Neural cell (in vitro differentiated cells): Measurements from ENCODE around the gene ZNF692. TPM values are rescaled to one million over a fixed set of nuclear protein-coding genes. Genes with fewer than 3 reads are reported as not detected.

Experiments
- H2AFZ ChIP-seq: fragments of 200-600, 300-800 bp; sonication (generic), shearing (Covaris generic); 2 replicates; pipeline ENCODE4 v1.6.0; 2014; ENCODE audit warnings: low read depth, mild to moderate bottlenecking, antibody characterized with exemption, low read length, moderate library complexity
- H3F3A ChIP-seq: fragments of 200-600 bp; shearing (Covaris generic); 2 replicates; pipeline ENCODE4 v1.6.1; 2016; ENCODE audit warnings: mild to moderate bottlenecking, moderate library complexity, mixed read lengths, antibody characterized with exemption, low read length; ENCODE audit not compliant: insufficient read depth, poor library complexity, severe bottlenecking
- H3K27ac ChIP-seq: fragments of 200-600, 300-800 bp; sonication (generic), shearing (Covaris generic); 2 replicates; pipeline ENCODE4 v1.5.1; 2014; ENCODE audit warnings: mild to moderate bottlenecking, low read length, moderate library complexity
- H3K27me3 ChIP-seq: fragments of 300-800, 200-600 bp; sonication (generic), shearing (Covaris generic); 2 replicates; pipeline ENCODE4 v1.6.0; 2014; ENCODE audit warnings: mild to moderate bottlenecking, low read depth, low read length, moderate library complexity; ENCODE audit not compliant: insufficient read depth
- H3K36me3 ChIP-seq: fragments of 300-800, 200-600 bp; sonication (generic), shearing (Covaris generic); 2 replicates; pipeline ENCODE4 v1.5.1; 2014; ENCODE audit warnings: mild to moderate bottlenecking, antibody characterized with exemption, low read length, moderate library complexity; ENCODE audit not compliant: insufficient read depth
- H3K4me2 ChIP-seq: fragments of 300-800, 200-600 bp; sonication (generic), shearing (Covaris generic); 2 replicates; pipeline ENCODE4 v1.6.0; 2014; ENCODE audit warnings: mild to moderate bottlenecking, low read length
- H3K4me3 ChIP-seq: fragments of 300-800, 200-600 bp; sonication (generic), shearing (Covaris generic); 2 replicates; pipeline ENCODE4 v1.5.1; 2014; ENCODE audit warnings: mild to moderate bottlenecking, low read length, moderate library complexity
- H3K79me2 ChIP-seq: fragments of 200-600 bp; shearing (Covaris generic); replicated peaks from 2 replicates; pipeline ENCODE4 v1.6.0; 2014; ENCODE audit warnings: mild to moderate bottlenecking, low read length, moderate library complexity; ENCODE audit not compliant: insufficient read depth
- H3K9ac ChIP-seq: fragments of 300-800, 200-600 bp; sonication (generic), shearing (Covaris generic); 2 replicates; pipeline ENCODE4 v1.6.1; 2016; ENCODE audit warnings: mild to moderate bottlenecking, low read length, mixed read lengths
- H3K9me2 ChIP-seq: fragments of 200-600 bp; shearing (Covaris generic); 2 replicates; pipeline ENCODE4 v1.6.1; 2016; ENCODE audit warnings: mild to moderate bottlenecking, low read length, mixed read lengths; ENCODE audit not compliant: insufficient read depth
- H3K9me3 ChIP-seq: fragments of 200-600, 300-800 bp; sonication (generic), shearing (Covaris generic); 2 replicates; pipeline ENCODE4 v1.6.1; 2016; ENCODE audit warnings: mild to moderate bottlenecking, mixed run types, low read length, moderate library complexity, mixed read lengths
- H4K20me1 ChIP-seq: fragments of 200-600 bp; shearing (Covaris generic); 2 replicates; pipeline ENCODE4 v1.6.1; 2016; ENCODE audit warnings: mild to moderate bottlenecking, mixed run types; ENCODE audit not compliant: insufficient read depth
- EP300 ChIP-seq: fragments of 450-650 bp; conservative IDR thresholded peaks from 2 replicates; pipeline ENCODE4 v1.6.1; 2014; ENCODE audit warnings: antibody characterized with exemption, mild to moderate bottlenecking, moderate library complexity; ENCODE audit not compliant: poor library complexity, severe bottlenecking
- EZH2 ChIP-seq: fragments of 200-600, 300-800 bp; shearing (Covaris generic), sonication (generic); IDR thresholded peaks from 2 replicates; pipeline ENCODE4 v1.6.1; 2014; ENCODE audit warnings: antibody characterized with exemption, low read length, borderline replicate concordance, mild to moderate bottlenecking; ENCODE audit not compliant: insufficient read depth, poor library complexity, severe bottlenecking
- MXI1 ChIP-seq: fragments of 450-650 bp; conservative IDR thresholded peaks from 2 replicates; pipeline ENCODE4 v1.6.1; 2014; ENCODE audit warnings: antibody characterized with exemption, mild to moderate bottlenecking; ENCODE audit not compliant: poor library complexity, severe bottlenecking
- POLR2AphosphoS5 ChIP-seq: IDR thresholded peaks from 2 replicates; pipeline ENCODE4 v1.6.1; 2012
- RAD21 ChIP-seq: fragments of 450-650 bp; conservative IDR thresholded peaks from 2 replicates; pipeline ENCODE4 v1.6.1; 2014; ENCODE audit warnings: antibody characterized with exemption, mild to moderate bottlenecking, moderate library complexity
- SMC3 ChIP-seq: fragments of 450-650 bp; conservative IDR thresholded peaks from 2 replicates; pipeline ENCODE4 v1.6.1; 2014; ENCODE audit warnings: antibody characterized with exemption, mild to moderate bottlenecking, moderate library complexity; ENCODE audit not compliant: poor library complexity
- TAF1 ChIP-seq: IDR thresholded peaks from 2 replicates; pipeline ENCODE4 v1.6.1; 2012; ENCODE audit warnings: low read depth
- polyA plus RNA-seq: library from polyadenylated mRNA; depleted of rRNA; stranded (reverse); fragments of >200 nt; gene quantifications from 2 replicates; pipeline ENCODE4 v1.2.3, GENCODE V29; 2014
- TF ChIP-seq, protein P1 (sequence below): IDR thresholded peaks from 2 replicates; pipeline ENCODE4 v1.6.1; 2012; ENCODE audit warnings: borderline replicate concordance
- TF ChIP-seq, protein P2 (sequence below): fragments of 450-650 bp; IDR thresholded peaks from 2 replicates; pipeline ENCODE4 v1.5.1; 2014; ENCODE audit warnings: antibody characterized with exemption, mild to moderate bottlenecking, moderate library complexity; ENCODE audit not compliant: poor library complexity, severe bottlenecking

ZNF692 gene
- polyA plus RNA-seq, 1 donor from 2014 or later: 183 TPM

DNA sequence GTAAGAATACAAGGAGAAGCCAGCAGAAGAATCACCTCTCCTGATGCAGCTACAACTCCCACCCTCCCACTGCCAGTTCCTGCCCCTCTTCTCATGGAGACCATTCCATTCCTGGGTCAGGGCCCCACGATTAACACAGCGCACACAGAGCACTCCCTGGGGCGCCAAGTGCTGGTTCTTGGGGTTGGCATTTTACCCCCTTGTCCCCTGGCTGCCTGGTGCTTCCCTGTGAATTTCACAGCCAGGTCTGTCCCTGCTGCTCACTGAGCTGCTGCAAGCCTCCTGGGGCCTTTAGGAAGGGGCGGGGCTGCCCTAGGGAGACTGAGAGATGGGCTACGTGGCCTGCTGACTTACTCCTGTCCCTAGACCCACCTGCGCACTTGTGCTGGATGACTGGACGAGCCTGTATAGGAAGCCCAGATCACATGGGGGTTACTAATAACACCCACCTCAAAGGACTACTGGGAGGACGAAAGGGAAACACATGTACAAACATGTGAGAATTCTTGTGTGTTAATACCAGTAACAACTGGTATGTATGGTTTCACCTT, 16.0 kb downstream of the ZNF692 start:
- H3K27me3 ChIP-seq: no peaks in the 10 kb centered on the region
- no peak overlapping the region for H3K4me2 ChIP-seq
- H3K79me2 ChIP-seq: peaks cover 10% of the 10 kb centered on the region
- no peak for TF ChIP-seq EP300
- no peak for TF ChIP-seq TAF1
- TF ChIP-seq RAD21: no peak
- TF ChIP-seq POLR2AphosphoS5: no peak
- TF ChIP-seq EZH2: no peak
- TF ChIP-seq MXI1: no peak
- TF ChIP-seq SMC3: no peak
- TF ChIP-seq, protein P1, sequence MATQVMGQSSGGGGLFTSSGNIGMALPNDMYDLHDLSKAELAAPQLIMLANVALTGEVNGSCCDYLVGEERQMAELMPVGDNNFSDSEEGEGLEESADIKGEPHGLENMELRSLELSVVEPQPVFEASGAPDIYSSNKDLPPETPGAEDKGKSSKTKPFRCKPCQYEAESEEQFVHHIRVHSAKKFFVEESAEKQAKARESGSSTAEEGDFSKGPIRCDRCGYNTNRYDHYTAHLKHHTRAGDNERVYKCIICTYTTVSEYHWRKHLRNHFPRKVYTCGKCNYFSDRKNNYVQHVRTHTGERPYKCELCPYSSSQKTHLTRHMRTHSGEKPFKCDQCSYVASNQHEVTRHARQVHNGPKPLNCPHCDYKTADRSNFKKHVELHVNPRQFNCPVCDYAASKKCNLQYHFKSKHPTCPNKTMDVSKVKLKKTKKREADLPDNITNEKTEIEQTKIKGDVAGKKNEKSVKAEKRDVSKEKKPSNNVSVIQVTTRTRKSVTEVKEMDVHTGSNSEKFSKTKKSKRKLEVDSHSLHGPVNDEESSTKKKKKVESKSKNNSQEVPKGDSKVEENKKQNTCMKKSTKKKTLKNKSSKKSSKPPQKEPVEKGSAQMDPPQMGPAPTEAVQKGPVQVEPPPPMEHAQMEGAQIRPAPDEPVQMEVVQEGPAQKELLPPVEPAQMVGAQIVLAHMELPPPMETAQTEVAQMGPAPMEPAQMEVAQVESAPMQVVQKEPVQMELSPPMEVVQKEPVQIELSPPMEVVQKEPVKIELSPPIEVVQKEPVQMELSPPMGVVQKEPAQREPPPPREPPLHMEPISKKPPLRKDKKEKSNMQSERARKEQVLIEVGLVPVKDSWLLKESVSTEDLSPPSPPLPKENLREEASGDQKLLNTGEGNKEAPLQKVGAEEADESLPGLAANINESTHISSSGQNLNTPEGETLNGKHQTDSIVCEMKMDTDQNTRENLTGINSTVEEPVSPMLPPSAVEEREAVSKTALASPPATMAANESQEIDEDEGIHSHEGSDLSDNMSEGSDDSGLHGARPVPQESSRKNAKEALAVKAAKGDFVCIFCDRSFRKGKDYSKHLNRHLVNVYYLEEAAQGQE: no peak
- TF ChIP-seq, protein P2, sequence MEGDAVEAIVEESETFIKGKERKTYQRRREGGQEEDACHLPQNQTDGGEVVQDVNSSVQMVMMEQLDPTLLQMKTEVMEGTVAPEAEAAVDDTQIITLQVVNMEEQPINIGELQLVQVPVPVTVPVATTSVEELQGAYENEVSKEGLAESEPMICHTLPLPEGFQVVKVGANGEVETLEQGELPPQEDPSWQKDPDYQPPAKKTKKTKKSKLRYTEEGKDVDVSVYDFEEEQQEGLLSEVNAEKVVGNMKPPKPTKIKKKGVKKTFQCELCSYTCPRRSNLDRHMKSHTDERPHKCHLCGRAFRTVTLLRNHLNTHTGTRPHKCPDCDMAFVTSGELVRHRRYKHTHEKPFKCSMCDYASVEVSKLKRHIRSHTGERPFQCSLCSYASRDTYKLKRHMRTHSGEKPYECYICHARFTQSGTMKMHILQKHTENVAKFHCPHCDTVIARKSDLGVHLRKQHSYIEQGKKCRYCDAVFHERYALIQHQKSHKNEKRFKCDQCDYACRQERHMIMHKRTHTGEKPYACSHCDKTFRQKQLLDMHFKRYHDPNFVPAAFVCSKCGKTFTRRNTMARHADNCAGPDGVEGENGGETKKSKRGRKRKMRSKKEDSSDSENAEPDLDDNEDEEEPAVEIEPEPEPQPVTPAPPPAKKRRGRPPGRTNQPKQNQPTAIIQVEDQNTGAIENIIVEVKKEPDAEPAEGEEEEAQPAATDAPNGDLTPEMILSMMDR: no peak
- H3K4me3 ChIP-seq: no peak overlapping the region
- no peaks in the 10 kb centered on the region for H4K20me1 ChIP-seq
- H2AFZ ChIP-seq: no peak overlapping the region
- H3F3A ChIP-seq: no peaks in the 10 kb centered on the region
- H3K27ac ChIP-seq: no peak overlapping the region
- no peak overlapping the region for H3K9ac ChIP-seq
- H3K9me2 ChIP-seq: no peaks in the 10 kb centered on the region
- no peaks in the 10 kb centered on the region for H3K9me3 ChIP-seq
- H3K36me3 ChIP-seq: no peaks in the 10 kb centered on the region

DNA sequence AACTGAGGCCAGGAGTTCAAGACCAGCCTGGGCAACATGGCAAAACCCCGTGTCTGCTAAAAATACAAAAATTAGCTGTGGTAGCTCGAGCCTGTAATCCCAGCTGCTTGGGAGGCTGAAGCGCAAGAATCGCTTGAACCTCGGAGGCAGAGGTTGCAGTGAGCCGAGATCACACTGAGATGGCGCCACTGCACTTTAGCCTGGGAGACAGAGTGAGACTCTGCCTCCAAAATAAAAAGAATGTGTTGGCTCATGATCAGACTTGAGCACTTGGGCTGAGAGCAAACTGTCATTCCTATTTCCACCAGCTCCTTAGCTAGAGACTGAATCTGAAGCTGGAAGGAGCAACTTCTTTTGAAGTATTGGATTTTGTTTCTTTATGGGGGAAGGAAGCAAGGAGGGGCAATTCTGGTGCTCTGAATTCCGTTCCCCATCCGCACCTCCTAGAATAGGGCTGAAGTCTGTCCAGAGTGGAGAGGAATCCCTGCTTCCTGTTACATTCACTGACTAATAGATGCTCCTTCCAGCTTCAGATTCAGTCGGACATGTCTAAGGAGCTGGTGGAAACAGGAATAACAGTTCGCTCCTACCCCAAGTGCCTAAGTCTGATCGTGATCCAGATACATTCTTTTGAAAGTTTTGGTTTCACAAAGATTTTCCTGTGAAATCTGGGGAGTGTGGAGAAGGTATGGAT, 17.0 kb downstream of the ZNF692 start:
- no peak overlapping the region for H3K4me2 ChIP-seq
- peaks cover 10% of the 10 kb centered on the region for H3K79me2 ChIP-seq
- no peaks in the 10 kb centered on the region for H4K20me1 ChIP-seq
- no peak overlapping the region for H3K4me3 ChIP-seq
- no peaks in the 10 kb centered on the region for H3K9me3 ChIP-seq
- no peaks in the 10 kb centered on the region for H3K36me3 ChIP-seq
- H3F3A ChIP-seq: no peaks in the 10 kb centered on the region
- no peak overlapping the region for H3K9ac ChIP-seq
- TF ChIP-seq MXI1 (no peak), RAD21 (peak; percentile 47), TAF1 (no peak), POLR2AphosphoS5 (no peak), SMC3 (peak; percentile 42), EZH2 (no peak), EP300 (no peak)
- TF ChIP-seq, protein P1: no peak
- TF ChIP-seq, protein P2: peak; percentile 52
- no peaks in the 10 kb centered on the region for H3K9me2 ChIP-seq
- H3K27ac ChIP-seq: no peak overlapping the region
- no peaks in the 10 kb centered on the region for H3K27me3 ChIP-seq
- no peak overlapping the region for H2AFZ ChIP-seq
